OCI-M2 (cell line): Measurements from ENCODE around the gene BTN3A1.
"Not testable (repeated sequence)": the region's sequence is repeated elsewhere in the genome, so short reads cannot be mapped to it uniquely, and the experiment has no call there.

Source experiments
- DNase-seq: peaks from one replicate; lab custom pipeline; 2025; ENCODE audit not compliant: unreplicated experiment; lab: John Stamatoyannopoulos, UW

BTN3A1 gene

GRCh38 chr6:26412954-26413353, 10.9 kb downstream of the BTN3A1 start:
- no peak for DNase-seq

- no peak for DNase-seq
These were observed 12.2 kb downstream of the BTN3A1 start for GRCh38 chr6:26414281-26414680.

GRCh38 chr6:26415036-26415614, 13.1 kb downstream of the BTN3A1 start:
- DNase-seq = no peak

- no peak for DNase-seq
These were observed 13.7 kb downstream of the BTN3A1 start for GRCh38 chr6:26415791-26416190.

GRCh38 chr6:26416288-26416687, 14.2 kb downstream of the BTN3A1 start:
- DNase-seq = no peak

GRCh38 chr6:26418077-26418476, 16.0 kb downstream of the BTN3A1 start:
- DNase-seq = not testable (repeated sequence)

- not testable (repeated sequence) for DNase-seq
These were observed 16.7 kb downstream of the BTN3A1 start for GRCh38 chr6:26418795-26419194.

- no peak for DNase-seq
These were observed 18.7 kb downstream of the BTN3A1 start for GRCh38 chr6:26420688-26421171.

GRCh38 chr6:26421259-26422144, 19.4 kb downstream of the BTN3A1 start:
- DNase-seq = peak; percentile 61

GRCh38 chr6:26422329-26422728, 20.3 kb downstream of the BTN3A1 start:
- no peak for DNase-seq

- no peak for DNase-seq
These were observed 24.8 kb downstream of the BTN3A1 start for GRCh38 chr6:26426691-26427450.

GRCh38 chr6:26427451-26427809, 25.4 kb downstream of the BTN3A1 start:
- DNase-seq = no peak

- DNase-seq = no peak
These were observed 26.1 kb downstream of the BTN3A1 start for GRCh38 chr6:26428206-26428605.

GRCh38 chr6:26430787-26431186, 28.7 kb downstream of the BTN3A1 start:
- no peak for DNase-seq

GRCh38 chr6:26431258-26432172, 29.4 kb downstream of the BTN3A1 start:
- no peak for DNase-seq

- DNase-seq = no peak
These were observed 30.6 kb downstream of the BTN3A1 start for GRCh38 chr6:26432627-26433201.

GRCh38 chr6:26433680-26434079, 31.6 kb downstream of the BTN3A1 start:
- not testable (repeated sequence) for DNase-seq

- no peak for DNase-seq
These were observed 33.9 kb downstream of the BTN3A1 start for GRCh38 chr6:26436018-26436417.

GRCh38 chr6:26437550-26437949, 35.5 kb downstream of the BTN3A1 start:
- no peak for DNase-seq

GRCh38 chr6:26438000-26438399, 35.9 kb downstream of the BTN3A1 start:
- no peak for DNase-seq
